ENCODE data around the gene CCDC120.

Gene CCDC120

DNA sequence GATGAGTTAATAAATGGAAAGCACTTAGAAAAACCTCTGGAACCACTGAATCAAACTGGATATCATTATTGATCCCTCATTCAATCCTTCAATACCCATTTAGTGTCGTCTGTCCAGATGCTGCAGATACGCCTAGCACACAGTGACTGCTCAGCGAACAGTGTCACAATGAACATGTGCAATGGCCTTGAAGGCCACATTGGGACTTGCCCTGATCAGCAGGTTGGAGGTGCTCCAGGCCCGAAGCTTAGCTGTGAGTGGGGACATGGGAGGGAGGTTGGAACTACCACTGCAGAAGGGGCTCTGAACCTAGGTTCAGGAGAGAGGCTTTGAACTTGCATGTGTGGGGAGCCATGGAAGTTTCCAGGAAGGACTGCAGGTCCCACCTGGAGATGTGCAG lies 47.5 kb downstream of the CCDC120 start:
- no peak for DNase-seq

DNA sequence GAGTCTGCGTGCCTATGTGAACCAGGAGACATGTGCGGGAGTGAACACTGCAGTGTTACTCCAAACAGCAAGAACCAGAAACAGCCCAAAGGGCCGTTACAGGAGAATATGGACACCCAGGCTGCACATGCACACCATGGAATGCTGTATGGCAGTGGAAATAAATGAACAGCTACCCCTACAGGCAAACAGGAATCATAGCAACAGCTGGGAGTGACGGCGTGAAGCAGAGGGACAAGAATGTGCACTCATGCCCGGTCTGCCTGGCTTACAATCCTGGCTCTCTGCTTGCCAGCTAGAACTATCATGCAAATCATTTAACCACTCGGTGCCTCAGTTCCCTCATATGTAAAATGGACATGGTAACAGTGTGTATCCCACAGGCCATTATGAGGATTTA lies 48.1 kb downstream of the CCDC120 start:
- DNase-seq, result no peak

DNA sequence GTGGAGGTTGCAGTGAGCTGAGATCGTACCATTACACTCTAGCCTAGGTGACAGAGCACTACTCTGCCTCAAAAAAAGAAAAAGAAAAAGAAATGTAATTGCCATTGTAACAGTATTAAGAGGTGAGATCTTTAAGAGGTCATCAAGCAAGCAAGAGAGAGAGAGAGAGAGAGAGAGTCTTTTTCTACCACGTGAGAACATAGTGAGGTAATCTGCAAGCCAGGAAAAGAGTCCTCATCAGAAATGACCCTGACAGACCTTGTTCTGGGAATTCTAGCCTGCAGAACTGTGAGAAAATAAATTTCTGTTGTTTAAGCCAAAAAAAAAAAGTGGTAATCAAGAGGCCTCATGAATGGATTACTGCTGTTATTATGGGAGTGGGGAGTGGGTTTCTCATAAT lies 49.8 kb downstream of the CCDC120 start:
- DNase-seq, result no peak

DNA sequence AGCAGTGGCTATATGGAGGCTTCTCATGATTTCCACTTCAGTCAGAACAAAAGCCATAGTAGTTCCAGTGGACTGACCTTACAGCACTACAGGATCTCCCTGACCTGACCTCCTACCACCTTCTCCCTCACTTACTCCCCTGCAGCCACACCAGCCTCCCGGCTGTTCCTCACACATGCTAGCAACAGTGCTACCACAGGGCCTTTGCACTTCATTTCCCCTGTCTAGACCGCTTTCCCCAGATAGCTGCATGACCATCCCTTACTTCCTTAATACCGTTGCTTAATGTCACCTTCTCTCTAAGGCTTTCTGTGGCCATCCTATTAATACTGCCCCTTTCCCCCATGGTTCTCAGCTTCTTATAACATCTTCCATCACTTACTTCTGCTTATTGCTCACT lies 51.6 kb downstream of the CCDC120 start:
- DNase-seq, result no peak

DNA sequence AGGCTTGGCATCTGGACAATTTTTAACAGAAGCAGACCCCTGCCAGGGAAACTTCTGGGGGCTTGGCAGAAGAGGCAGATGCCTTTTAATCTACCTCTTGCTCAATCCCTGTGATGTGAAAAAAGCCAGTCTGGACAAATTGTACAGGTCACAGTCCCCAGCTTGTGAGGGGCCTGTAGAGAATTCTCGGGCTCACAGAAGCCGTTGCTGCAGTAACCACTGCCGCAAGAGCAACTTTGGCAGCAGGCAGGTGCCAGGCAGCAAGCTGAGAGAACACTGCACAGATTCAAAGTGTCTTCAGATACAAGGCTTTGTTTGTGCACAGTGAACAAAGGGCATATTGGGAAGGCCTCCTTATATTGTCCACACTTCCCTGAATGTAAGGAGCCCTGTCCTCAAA lies 53.0 kb downstream of the CCDC120 start:
- DNase-seq, result no peak

DNA sequence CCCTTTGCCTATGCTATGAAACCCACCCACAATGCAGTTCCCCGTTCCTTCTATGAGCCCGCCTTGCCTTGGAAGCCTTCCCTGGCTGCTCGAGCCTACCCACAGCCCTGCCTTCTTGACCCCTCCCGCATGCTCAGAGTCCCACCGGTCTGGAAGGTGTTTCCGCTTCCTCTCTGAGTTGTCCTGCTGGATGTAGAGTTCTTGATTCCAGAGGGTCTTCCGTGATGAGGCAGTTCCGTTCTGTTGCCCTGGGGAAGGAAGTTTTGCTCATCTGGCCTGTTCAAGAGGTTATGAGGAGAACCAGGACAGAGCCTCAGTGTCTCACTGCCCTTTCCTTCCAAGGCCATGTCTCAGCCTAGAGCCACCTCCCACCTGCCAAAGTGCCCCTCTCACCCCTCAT lies 57.3 kb downstream of the CCDC120 start:
- DNase-seq, result no peak

DNA sequence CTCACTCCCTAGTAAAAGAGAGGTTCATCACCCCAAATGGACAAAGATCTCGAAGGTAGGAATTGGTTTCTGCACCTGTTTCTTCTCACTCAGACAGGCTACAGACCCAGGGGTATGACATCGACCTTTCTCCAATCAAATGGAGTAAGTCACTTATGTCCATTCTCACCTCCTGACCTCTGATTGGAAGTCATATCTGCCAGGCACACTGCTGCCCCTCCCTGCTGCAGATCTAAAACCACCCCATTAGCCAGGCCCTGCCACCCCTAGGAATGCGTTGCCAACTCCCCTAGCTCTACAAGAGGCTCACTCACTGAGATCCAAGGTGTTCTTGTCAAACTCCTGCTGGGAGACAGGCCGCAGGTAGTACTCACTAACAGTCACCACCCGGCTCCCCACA lies 57.9 kb downstream of the CCDC120 start:
- no peak for DNase-seq

DNA sequence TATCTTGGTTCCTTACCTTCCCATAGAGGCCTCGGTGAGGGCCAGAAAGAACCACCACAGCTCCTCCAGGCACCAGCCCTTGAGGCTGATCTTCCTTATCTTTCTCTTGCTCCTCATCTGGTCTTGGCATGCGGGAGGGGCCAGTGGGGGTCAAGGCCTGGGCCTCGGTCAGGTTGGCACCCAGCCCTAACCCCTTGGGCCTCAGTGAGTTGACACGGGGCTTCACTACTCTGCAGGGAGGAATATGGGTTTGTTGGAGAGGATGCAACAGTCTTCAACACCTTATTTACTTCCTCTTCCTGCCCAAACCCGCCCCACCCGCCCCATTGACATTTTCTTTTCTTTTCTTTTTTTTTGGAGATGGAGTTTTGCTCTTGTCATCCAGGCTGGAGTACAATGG lies 58.8 kb downstream of the CCDC120 start:
- DNase-seq, result no peak

All from activated CD4-positive, alpha-beta T cell treated with anti-CD3 and anti-CD28 coated beads, Interleukin-2, amount 50 U/mL, for 1 hour (primary cell).